Loucy (cell line): ENCODE results near the gene SMS.

ENCODE experiments used
- H2AFZ ChIP-seq: fragments of 200-600 bp; sonication (generic); 2 replicates; pipeline ENCODE4 v1.6.0; 2016; ENCODE audit warnings: antibody characterized with exemption, mild to moderate bottlenecking, low read length, moderate library complexity
- H3F3A ChIP-seq: fragments of 200-600 bp; 2 replicates; pipeline ENCODE4 v1.6.0; 2016; ENCODE audit warnings: antibody characterized with exemption, low read depth, mild to moderate bottlenecking
- H3K27me3 ChIP-seq: fragments of 200-600 bp; sonication (generic); 2 replicates; pipeline ENCODE4 v1.6.1; 2014; ENCODE audit warnings: low read length, mild to moderate bottlenecking; ENCODE audit not compliant: insufficient read depth, poor library complexity, severe bottlenecking
- H3K36me3 ChIP-seq: fragments of 200-600 bp; sonication (generic); 2 replicates; pipeline ENCODE4 v1.6.1; 2016; ENCODE audit warnings: low read length; ENCODE audit not compliant: insufficient read depth
- H3K4me1 ChIP-seq: fragments of 200-600 bp; sonication (generic); 2 replicates; pipeline ENCODE4 v1.5.1; 2014; ENCODE audit warnings: low read length, mild to moderate bottlenecking; ENCODE audit not compliant: insufficient read depth, poor library complexity, severe bottlenecking
- H3K4me2 ChIP-seq: fragments of 200-600 bp; sonication (generic); 2 replicates; pipeline ENCODE4 v1.6.0; 2014; ENCODE audit warnings: antibody characterized with exemption, low read length, low read depth, mild to moderate bottlenecking; ENCODE audit not compliant: poor library complexity, severe bottlenecking
- H3K4me3 ChIP-seq: fragments of 200-600 bp; sonication (generic); 2 replicates; pipeline ENCODE4 v1.5.1; 2014; ENCODE audit warnings: low read length, mild to moderate bottlenecking, mixed read lengths; ENCODE audit not compliant: poor library complexity, severe bottlenecking
- H3K79me2 ChIP-seq: fragments of 200-600 bp; sonication (generic); 2 replicates; pipeline ENCODE4 v1.6.1; 2014; ENCODE audit warnings: low read length; ENCODE audit not compliant: insufficient read depth
- H3K9ac ChIP-seq: fragments of 200-600 bp; sonication (generic); 2 replicates; pipeline ENCODE4 v1.6.0; 2014; ENCODE audit warnings: mild to moderate bottlenecking, low read depth, low read length, moderate library complexity; ENCODE audit not compliant: poor library complexity, severe bottlenecking
- H3K9me2 ChIP-seq: fragments of 200-600 bp; sonication (generic); replicated peaks from 2 replicates; pipeline ENCODE4 v1.6.1; 2016; ENCODE audit warnings: low read depth, low read length, mixed read lengths
- H3K9me3 ChIP-seq: fragments of 200-600 bp; sonication (generic); 2 replicates; pipeline ENCODE4 v1.6.1; 2014; ENCODE audit warnings: mild to moderate bottlenecking, antibody characterized with exemption, low read length, low read depth; ENCODE audit not compliant: insufficient read depth
- H4K20me1 ChIP-seq: fragments of 200-600 bp; sonication (generic); 2 replicates; pipeline ENCODE4 v1.6.0; 2014; ENCODE audit warnings: antibody characterized with exemption, low read length, mild to moderate bottlenecking; ENCODE audit not compliant: insufficient read depth, poor library complexity, severe bottlenecking
- CTCF ChIP-seq: fragments of 200-600 bp; sonication (generic); conservative IDR thresholded peaks from 2 replicates; pipeline ENCODE4 v1.5.1; 2014; ENCODE audit warnings: mild to moderate bottlenecking, antibody characterized with exemption, low read length
- EZH2phosphoT487 ChIP-seq: fragments of 200-600 bp; IDR thresholded peaks from 2 replicates; pipeline ENCODE4 v1.6.1; 2018; ENCODE audit warnings: antibody characterized with exemption, mild to moderate bottlenecking, moderate library complexity, borderline replicate concordance

The SMS gene

GRCh38 chrX:21966866-21967265 is 26.4 kb downstream of the SMS start:
- Histone ChIP-seq H4K20me1 (no peaks in the 10 kb centered on the region), H3F3A (no peaks in the 10 kb centered on the region), H3K9me2 (no peaks in the 10 kb centered on the region), H3K4me1 (no peaks in the 10 kb centered on the region), H3K4me3 (no peak overlapping the region), H3K79me2 (peaks cover 37% of the 10 kb centered on the region), H3K9ac (no peak overlapping the region), H3K4me2 (no peak overlapping the region), H2AFZ (no peak overlapping the region), H3K36me3 (peaks cover 14% of the 10 kb centered on the region; the same call in 1 of the 2 replicates), H3K9me3 (no peaks in the 10 kb centered on the region), H3K27me3 (no peaks in the 10 kb centered on the region)
- TF ChIP-seq CTCF (no peak), EZH2phosphoT487 (no peak)

GRCh38 chrX:21968333-21968732 is 27.8 kb downstream of the SMS start:
- Histone ChIP-seq H3K9ac (no peak overlapping the region), H3K4me1 (no peaks in the 10 kb centered on the region), H3K4me3 (no peak overlapping the region), H2AFZ (no peak overlapping the region), H4K20me1 (no peaks in the 10 kb centered on the region), H3K9me3 (no peaks in the 10 kb centered on the region), H3F3A (no peaks in the 10 kb centered on the region), H3K36me3 (peaks cover 14% of the 10 kb centered on the region; the same call in 1 of the 2 replicates), H3K27me3 (no peaks in the 10 kb centered on the region), H3K79me2 (peaks cover 22% of the 10 kb centered on the region), H3K4me2 (no peak overlapping the region), H3K9me2 (no peaks in the 10 kb centered on the region)
- TF ChIP-seq EZH2phosphoT487 (no peak), CTCF (no peak)

GRCh38 chrX:21970326-21970725 is 29.8 kb downstream of the SMS start:
- H3F3A ChIP-seq = no peaks in the 10 kb centered on the region
- no peaks in the 10 kb centered on the region for H3K9me3 ChIP-seq
- no peak overlapping the region for H3K9ac ChIP-seq
- H4K20me1 ChIP-seq = no peaks in the 10 kb centered on the region
- H3K4me1 ChIP-seq = no peaks in the 10 kb centered on the region
- H3K9me2 ChIP-seq = no peaks in the 10 kb centered on the region
- H3K4me3 ChIP-seq = no peak overlapping the region
- no peaks in the 10 kb centered on the region for H3K27me3 ChIP-seq
- no peak overlapping the region for H3K4me2 ChIP-seq
- H2AFZ ChIP-seq = no peak overlapping the region
- TF ChIP-seq CTCF (no peak), EZH2phosphoT487 (no peak)
- peaks cover 21% of the 10 kb centered on the region; the same call in 1 of the 2 replicates for H3K36me3 ChIP-seq
- H3K79me2 ChIP-seq = 0 out of 2 replicates have a peak, but pooled peaks cover 3% of the 10 kb centered on the region
